ENCODE results near the gene TMEM167B. TPM values are rescaled to one million over a fixed set of nuclear protein-coding genes. Genes with fewer than 3 reads are reported as not detected.

The TMEM167B gene
- total RNA-seq, 2 donors from 2014 or later, result 14.6 to 23.0 TPM

DNA sequence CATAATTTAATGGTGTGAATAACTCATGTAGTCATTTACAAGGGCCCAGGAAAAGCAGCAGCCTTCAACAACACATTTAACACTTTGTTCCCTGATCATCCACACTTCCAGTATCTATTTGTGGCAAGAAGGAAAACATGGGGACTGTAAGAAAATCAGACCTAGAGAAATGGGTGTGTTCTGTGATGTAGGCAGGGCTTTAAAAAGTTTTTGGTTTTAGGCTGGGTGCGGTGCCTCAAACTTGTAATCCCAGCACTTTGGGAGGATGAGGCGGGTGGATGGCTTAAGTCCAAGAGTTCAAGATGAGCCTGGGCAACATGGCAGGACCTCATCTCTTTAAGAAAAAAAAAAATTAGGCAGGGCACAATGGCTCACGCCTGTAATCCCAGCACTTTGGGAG, 34.5 kb upstream of the TMEM167B start:
- Histone ChIP-seq H3K4me3 (ENCODE audit: low read length) (no peak overlapping the region), H3K27ac (ENCODE audit: low read depth, low read length) (no peak overlapping the region), H3K36me3 (ENCODE audit: control insufficient read depth, insufficient read depth, low read length) (no peaks in the 10 kb centered on the region), H3K9ac (ENCODE audit: extremely low read depth, low read length, poor library complexity, severe bottlenecking) (no peak overlapping the region), H3K4me1 (ENCODE audit: control insufficient read depth, insufficient read depth, low read length) (no peaks in the 10 kb centered on the region), H3K9me3 (ENCODE audit: control insufficient read depth, low read length) (no peaks in the 10 kb centered on the region), H3K27me3 (ENCODE audit: control insufficient read depth, insufficient read depth, low read length, poor library complexity, severe bottlenecking) (no peaks in the 10 kb centered on the region)
- no peaks in the 10 kb centered on the region for H3K27me3 Mint-ChIP-seq (ENCODE audit: insufficient read depth)
- no peak overlapping the region for H3K27ac Mint-ChIP-seq
- no peak for DNase-seq
- TF ChIP-seq, protein P1, sequence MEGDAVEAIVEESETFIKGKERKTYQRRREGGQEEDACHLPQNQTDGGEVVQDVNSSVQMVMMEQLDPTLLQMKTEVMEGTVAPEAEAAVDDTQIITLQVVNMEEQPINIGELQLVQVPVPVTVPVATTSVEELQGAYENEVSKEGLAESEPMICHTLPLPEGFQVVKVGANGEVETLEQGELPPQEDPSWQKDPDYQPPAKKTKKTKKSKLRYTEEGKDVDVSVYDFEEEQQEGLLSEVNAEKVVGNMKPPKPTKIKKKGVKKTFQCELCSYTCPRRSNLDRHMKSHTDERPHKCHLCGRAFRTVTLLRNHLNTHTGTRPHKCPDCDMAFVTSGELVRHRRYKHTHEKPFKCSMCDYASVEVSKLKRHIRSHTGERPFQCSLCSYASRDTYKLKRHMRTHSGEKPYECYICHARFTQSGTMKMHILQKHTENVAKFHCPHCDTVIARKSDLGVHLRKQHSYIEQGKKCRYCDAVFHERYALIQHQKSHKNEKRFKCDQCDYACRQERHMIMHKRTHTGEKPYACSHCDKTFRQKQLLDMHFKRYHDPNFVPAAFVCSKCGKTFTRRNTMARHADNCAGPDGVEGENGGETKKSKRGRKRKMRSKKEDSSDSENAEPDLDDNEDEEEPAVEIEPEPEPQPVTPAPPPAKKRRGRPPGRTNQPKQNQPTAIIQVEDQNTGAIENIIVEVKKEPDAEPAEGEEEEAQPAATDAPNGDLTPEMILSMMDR (conservative IDR thresholded peaks at IDR 0.05), result no peak
- no peaks in the 10 kb centered on the region for H3K4me1 Mint-ChIP-seq
- WGBS, 2 experiments (ENCODE audit: insufficient coverage in 1 of 2, insufficient read length in 1 of 2), result 94 to 95% methylated on average over 3 of the region's 3 CpGs
- H3K9me3 Mint-ChIP-seq, result peaks cover 11% of the 10 kb centered on the region
- no peaks in the 10 kb centered on the region for H3K36me3 Mint-ChIP-seq (ENCODE audit: low read depth)
- H3K4me3 Mint-ChIP-seq, result no peak overlapping the region

DNA sequence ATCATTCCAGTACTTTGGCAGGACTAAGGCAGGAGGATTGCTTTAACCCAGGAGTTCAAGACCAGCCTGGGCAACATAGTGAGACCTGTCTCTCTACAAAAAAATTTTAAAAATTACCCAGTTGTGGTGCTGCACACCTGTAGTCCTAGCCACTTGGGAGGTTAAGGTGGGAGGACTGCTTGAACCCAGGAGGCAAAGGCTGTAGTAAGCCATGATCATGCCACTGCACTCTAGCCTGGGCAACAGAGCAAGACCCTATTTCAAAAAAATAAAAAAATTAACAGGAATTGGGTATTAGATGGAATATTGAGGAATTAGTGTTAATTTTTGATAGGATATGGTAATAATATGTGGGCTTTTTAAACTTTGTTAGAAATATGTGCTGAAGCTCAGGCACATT, 31.5 kb upstream of the TMEM167B start:
- TF ChIP-seq, protein P1 (conservative IDR thresholded peaks at IDR 0.05), result no peak
- Mint-ChIP-seq H3K27me3 (ENCODE audit: insufficient read depth) (no peaks in the 10 kb centered on the region), H3K4me3 (no peak overlapping the region), H3K27ac (no peak overlapping the region), H3K4me1 (no peaks in the 10 kb centered on the region), H3K36me3 (ENCODE audit: low read depth) (peaks cover 8% of the 10 kb centered on the region), H3K9me3 (no peaks in the 10 kb centered on the region)
- DNase-seq, result no peak
- H3K27me3 ChIP-seq (ENCODE audit: control insufficient read depth, insufficient read depth, low read length, poor library complexity, severe bottlenecking), result no peaks in the 10 kb centered on the region
- H3K36me3 ChIP-seq (ENCODE audit: control insufficient read depth, insufficient read depth, low read length), result peaks cover 15% of the 10 kb centered on the region
- no peaks in the 10 kb centered on the region for H3K4me1 ChIP-seq (ENCODE audit: control insufficient read depth, insufficient read depth, low read length)
- H3K9ac ChIP-seq (ENCODE audit: extremely low read depth, low read length, poor library complexity, severe bottlenecking), result no peak overlapping the region
- H3K9me3 ChIP-seq (ENCODE audit: control insufficient read depth, low read length), result no peaks in the 10 kb centered on the region
- H3K27ac ChIP-seq (ENCODE audit: low read depth, low read length), result no peak overlapping the region
- H3K4me3 ChIP-seq (ENCODE audit: low read length), result no peak overlapping the region

GRCh38 chr1:109060707-109061106, 29.9 kb upstream of the TMEM167B start:
- Histone ChIP-seq H3K4me1 (ENCODE audit: control insufficient read depth, insufficient read depth, low read length) (no peaks in the 10 kb centered on the region), H3K27ac (ENCODE audit: low read depth, low read length) (no peak overlapping the region), H3K9me3 (ENCODE audit: control insufficient read depth, low read length) (no peaks in the 10 kb centered on the region), H3K36me3 (ENCODE audit: control insufficient read depth, insufficient read depth, low read length) (peaks cover 27% of the 10 kb centered on the region), H3K4me3 (ENCODE audit: low read length) (no peak overlapping the region), H3K27me3 (ENCODE audit: control insufficient read depth, insufficient read depth, low read length, poor library complexity, severe bottlenecking) (no peaks in the 10 kb centered on the region), H3K9ac (ENCODE audit: extremely low read depth, low read length, poor library complexity, severe bottlenecking) (no peak overlapping the region)
- Mint-ChIP-seq H3K9me3 (no peaks in the 10 kb centered on the region), H3K27me3 (ENCODE audit: insufficient read depth) (no peaks in the 10 kb centered on the region), H3K36me3 (ENCODE audit: low read depth) (peaks cover 19% of the 10 kb centered on the region), H3K27ac (no peak overlapping the region), H3K4me1 (no peaks in the 10 kb centered on the region), H3K4me3 (no peak overlapping the region)
- WGBS, 2 experiments (ENCODE audit: insufficient coverage in 1 of 2, insufficient read length in 1 of 2), result 93 to 95% methylated on average over 5 to 7 of the region's 7 CpGs
- TF ChIP-seq, protein P1 (conservative IDR thresholded peaks at IDR 0.05), result no peak
- no peak for DNase-seq

Measured in endodermal cell (in vitro differentiated cells).